T-helper 17 cell (primary cell): Measurements from ENCODE around the gene RBM47. TPM values are rescaled to one million over a fixed set of nuclear protein-coding genes. Genes with fewer than 3 reads are reported as not detected.
"Not testable (repeated sequence)": the region's sequence is repeated elsewhere in the genome, so short reads cannot be mapped to it uniquely, and the experiment has no call there.

Experiments used
- ATAC-seq: fragments of 150-1000 bp; cut with Tn5 transposase; 2 replicates; pipeline ENCODE4 v1.10.0; 2021; ENCODE audit warnings: mild to moderate bottlenecking, moderate library complexity
- DNase-seq, 3 donors: peaks; one replicate each; pipeline versions ENCODE4 v3.0.0 to v3.0.0-alpha.2; 2020 to 2021
- H3K9me3 ChIP-seq: one replicate; pipeline ENCODE4 v1.7.0; 2013; ENCODE audit warnings: low read length, mild to moderate bottlenecking; ENCODE audit not compliant: control insufficient read depth, poor library complexity, severe bottlenecking
- H3K27ac Mint-ChIP-seq: one replicate; pipeline ENCODE4 v1.8.0; 2022; ENCODE audit warnings: mild to moderate bottlenecking, moderate library complexity, mixed read lengths
- H3K27me3 Mint-ChIP-seq: one replicate; pipeline ENCODE4 v1.8.0; 2022; ENCODE audit warnings: mixed read lengths
- H3K36me3 Mint-ChIP-seq: one replicate; pipeline ENCODE4 v1.8.0; 2022; ENCODE audit warnings: low read depth, mixed read lengths
- H3K4me1 Mint-ChIP-seq: one replicate; pipeline ENCODE4 v1.8.0; 2022; ENCODE audit warnings: mild to moderate bottlenecking, mixed read lengths
- H3K4me3 Mint-ChIP-seq: one replicate; pipeline ENCODE4 v1.8.0; 2022; ENCODE audit warnings: mild to moderate bottlenecking, moderate library complexity, mixed read lengths
- total RNA-seq, 4 donors: library from RNA in 2 of 4; stranded (reverse) in 2 of 4; gene quantifications; one replicate each; pipeline ENCODE4 v1.2.3 and lab custom pipeline; 2022 to 2026

The RBM47 gene
- total RNA-seq, 2 donors from 2014 or later = 0.91 to 3.4 TPM

DNA sequence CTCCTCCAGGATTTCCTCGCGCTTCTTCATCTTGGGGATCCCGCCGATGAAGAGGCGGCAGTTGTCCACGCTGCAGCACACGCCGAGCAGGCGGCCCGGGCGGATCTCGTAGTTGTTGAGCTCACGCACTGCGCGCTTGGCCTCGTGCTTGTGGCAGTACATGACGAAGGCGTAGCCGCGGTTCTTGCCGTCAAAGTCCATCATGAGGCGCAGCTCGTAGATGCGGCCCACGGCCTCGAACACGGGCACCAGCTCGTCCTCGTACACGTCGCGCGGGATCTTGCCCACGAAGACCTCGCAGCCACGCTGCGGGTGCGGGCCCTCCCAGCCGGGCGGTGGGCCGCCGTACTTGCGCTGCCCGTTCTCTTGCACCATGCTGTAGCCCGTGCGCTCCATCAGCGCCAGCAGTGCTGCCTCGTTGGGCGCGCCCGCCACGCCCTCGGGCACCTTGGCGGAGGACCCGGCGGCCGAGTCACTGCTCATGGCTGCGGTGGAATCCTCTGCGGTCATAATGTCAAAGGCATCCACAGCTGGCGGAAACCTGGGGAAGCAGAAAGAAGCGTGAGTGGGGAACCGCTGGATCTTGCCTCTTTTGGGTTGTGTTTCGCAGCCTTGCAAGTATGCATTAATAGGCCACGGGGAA, 191.2 kb downstream of the RBM47 start:
- no peaks in the 10 kb centered on the region for H3K36me3 Mint-ChIP-seq
- H3K27me3 Mint-ChIP-seq = peaks cover 5% of the 10 kb centered on the region
- DNase-seq (no peak), ATAC-seq (no peak)
- H3K4me3 Mint-ChIP-seq = no peak overlapping the region
- no peaks in the 10 kb centered on the region for H3K9me3 ChIP-seq
- no peak overlapping the region for H3K27ac Mint-ChIP-seq
- H3K4me1 Mint-ChIP-seq = peaks cover 15% of the 10 kb centered on the region

GRCh38 chr4:40437741-40438383, 191.8 kb downstream of the RBM47 start:
- H3K4me1 Mint-ChIP-seq = peaks cover 19% of the 10 kb centered on the region
- H3K27me3 Mint-ChIP-seq = peaks cover 5% of the 10 kb centered on the region
- DNase-seq (no peak), ATAC-seq (no peak)
- H3K9me3 ChIP-seq = no peaks in the 10 kb centered on the region
- no peak overlapping the region for H3K4me3 Mint-ChIP-seq
- no peak overlapping the region for H3K27ac Mint-ChIP-seq
- no peaks in the 10 kb centered on the region for H3K36me3 Mint-ChIP-seq

DNA sequence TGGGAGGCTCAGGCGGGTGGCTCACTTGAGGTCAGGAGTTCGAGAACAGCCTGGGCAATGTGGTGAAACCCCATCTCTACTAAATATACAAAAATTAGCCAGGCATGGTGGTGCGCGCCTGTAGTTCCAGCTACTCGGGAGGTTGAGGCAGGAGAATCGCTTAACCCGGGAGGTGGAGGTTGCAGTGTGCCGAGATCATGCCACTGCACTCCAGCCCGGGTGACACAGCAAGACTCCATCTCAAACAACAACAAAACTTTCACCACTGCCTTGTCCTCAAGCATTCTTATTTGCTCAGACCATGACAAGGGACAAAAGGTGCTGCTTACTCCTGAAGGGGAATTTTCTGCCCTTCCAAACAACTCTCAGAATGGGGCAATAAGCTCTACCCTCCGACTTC, 194.4 kb downstream of the RBM47 start:
- not testable (repeated sequence) for H3K27me3 Mint-ChIP-seq, DNase-seq, H3K27ac Mint-ChIP-seq, H3K36me3 Mint-ChIP-seq, ATAC-seq, H3K4me3 Mint-ChIP-seq, H3K9me3 ChIP-seq
- peaks cover 22% of the 10 kb centered on the region for H3K4me1 Mint-ChIP-seq

DNA sequence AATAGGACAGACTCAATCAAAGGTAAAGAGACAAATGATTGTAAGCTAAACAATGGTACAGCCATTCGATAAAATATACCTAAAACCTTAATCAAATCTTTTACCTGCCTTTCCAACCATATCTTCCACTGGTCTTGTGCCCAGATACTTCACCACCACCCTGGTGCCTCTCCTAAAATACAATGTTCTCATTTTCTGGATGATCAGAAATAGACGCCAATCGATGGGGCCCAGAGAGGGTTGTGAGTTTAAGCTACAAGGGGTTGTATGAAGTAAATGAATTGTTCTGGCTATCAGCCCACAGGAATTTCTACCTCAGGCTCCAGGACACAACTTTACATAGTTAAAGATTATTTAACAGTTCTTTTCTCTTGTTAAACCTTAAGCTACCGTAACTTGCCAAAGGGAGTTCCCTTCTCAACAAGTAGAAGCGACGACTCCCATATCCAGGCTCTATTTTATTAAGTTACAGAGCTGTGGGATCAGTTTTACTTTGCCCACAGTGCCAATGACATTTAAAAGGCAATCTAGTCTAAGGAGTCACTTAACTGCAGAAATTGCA, 195.5 kb downstream of the RBM47 start:
- H3K4me3 Mint-ChIP-seq = no peak overlapping the region
- H3K27ac Mint-ChIP-seq = no peak overlapping the region
- H3K4me1 Mint-ChIP-seq = peaks cover 19% of the 10 kb centered on the region
- H3K9me3 ChIP-seq = no peaks in the 10 kb centered on the region
- no peak for DNase-seq
- no peak for ATAC-seq
- no peaks in the 10 kb centered on the region for H3K36me3 Mint-ChIP-seq
- no peaks in the 10 kb centered on the region for H3K27me3 Mint-ChIP-seq

DNA sequence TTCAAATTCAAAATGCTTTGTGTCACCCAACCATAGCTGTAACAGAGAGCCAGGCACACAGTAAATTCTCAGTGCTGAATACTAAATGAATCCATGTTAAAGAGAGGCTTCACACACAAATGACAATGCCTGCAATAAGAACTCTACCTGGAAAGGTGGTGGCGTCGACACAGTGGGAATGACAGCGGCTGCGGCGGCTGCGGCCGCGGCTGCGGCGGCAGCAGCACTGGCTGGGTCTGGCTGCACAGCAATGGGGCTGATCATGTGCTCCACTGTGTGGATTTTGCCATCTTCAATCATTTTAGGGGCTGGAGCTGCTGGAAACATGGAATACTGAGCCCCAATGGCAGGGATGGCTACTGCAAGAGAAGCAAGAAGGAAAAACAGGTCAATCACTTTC, 197.2 kb downstream of the RBM47 start:
- no peak overlapping the region for H3K4me3 Mint-ChIP-seq
- DNase-seq (no peak), ATAC-seq (no peak)
- peak overlapping the region; percentile 75 for H3K27ac Mint-ChIP-seq
- peaks cover 14% of the 10 kb centered on the region for H3K4me1 Mint-ChIP-seq
- H3K9me3 ChIP-seq = no peaks in the 10 kb centered on the region
- H3K27me3 Mint-ChIP-seq = no peaks in the 10 kb centered on the region
- H3K36me3 Mint-ChIP-seq = no peaks in the 10 kb centered on the region

GRCh38 chr4:40427871-40428270, 201.8 kb downstream of the RBM47 start:
- H3K27me3 Mint-ChIP-seq, H3K36me3 Mint-ChIP-seq, H3K9me3 ChIP-seq, H3K4me3 Mint-ChIP-seq, ATAC-seq, DNase-seq, H3K27ac Mint-ChIP-seq, H3K4me1 Mint-ChIP-seq: not testable (repeated sequence)

- ATAC-seq (no peak), DNase-seq (no peak)
- peaks cover 2% of the 10 kb centered on the region for H3K4me1 Mint-ChIP-seq
- H3K36me3 Mint-ChIP-seq = peaks cover 2% of the 10 kb centered on the region
- no peak overlapping the region for H3K27ac Mint-ChIP-seq
- H3K9me3 ChIP-seq = no peaks in the 10 kb centered on the region
- H3K4me3 Mint-ChIP-seq = no peak overlapping the region
- no peaks in the 10 kb centered on the region for H3K27me3 Mint-ChIP-seq
Measured at GRCh38 chr4:40427128-40427527, 202.5 kb downstream of the RBM47 start.

DNA sequence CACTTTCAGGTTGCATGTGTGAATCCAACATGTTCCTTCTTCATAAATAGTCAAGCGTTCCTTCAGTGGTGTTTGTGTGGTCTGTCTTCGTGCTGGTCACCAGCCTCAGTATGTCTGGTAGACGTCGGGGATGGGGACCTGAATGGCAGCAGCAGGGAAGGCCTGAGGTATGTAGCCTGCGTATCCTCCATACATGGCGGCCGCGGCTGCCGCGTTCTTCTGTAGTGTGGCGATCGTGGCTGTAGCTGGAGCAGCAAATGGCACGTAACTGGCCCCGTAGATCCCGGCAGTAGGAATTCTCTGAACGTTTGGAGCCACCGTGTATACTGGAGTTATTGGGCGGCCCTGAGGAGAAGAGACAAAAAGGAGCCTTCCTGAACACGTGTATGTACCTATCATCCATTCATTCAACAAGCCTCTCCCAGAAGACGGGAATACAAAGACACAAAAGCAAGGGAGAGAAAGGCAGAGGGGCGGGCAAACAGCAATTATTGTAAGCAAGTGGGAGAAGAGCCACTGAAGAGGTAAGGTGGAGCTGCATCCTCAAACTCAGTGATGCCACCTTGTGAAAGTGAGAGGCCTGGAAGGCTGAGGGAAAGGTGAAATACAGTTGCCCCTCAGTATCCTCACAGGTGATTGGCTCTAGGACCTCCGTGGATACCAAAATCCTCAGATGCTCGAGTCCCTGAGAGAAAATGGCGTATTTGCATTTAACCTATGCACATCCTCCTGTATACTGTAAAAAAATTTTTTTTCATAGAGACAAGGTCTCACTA, 203.7 kb downstream of the RBM47 start:
- no peak overlapping the region for H3K27ac Mint-ChIP-seq
- no peak overlapping the region for H3K4me3 Mint-ChIP-seq
- no peaks in the 10 kb centered on the region for H3K9me3 ChIP-seq
- H3K27me3 Mint-ChIP-seq = no peaks in the 10 kb centered on the region
- DNase-seq = no peak
- ATAC-seq = no peak
- peaks cover 2% of the 10 kb centered on the region for H3K36me3 Mint-ChIP-seq
- peaks cover 2% of the 10 kb centered on the region for H3K4me1 Mint-ChIP-seq

- H3K36me3 Mint-ChIP-seq = peaks cover 2% of the 10 kb centered on the region
- H3K9me3 ChIP-seq = no peaks in the 10 kb centered on the region
- ATAC-seq = no peak
- no peak for DNase-seq
- no peak overlapping the region for H3K4me3 Mint-ChIP-seq
- peaks cover 2% of the 10 kb centered on the region for H3K4me1 Mint-ChIP-seq
- no peaks in the 10 kb centered on the region for H3K27me3 Mint-ChIP-seq
- no peak overlapping the region for H3K27ac Mint-ChIP-seq
Measured at GRCh38 chr4:40423735-40424134, 205.9 kb downstream of the RBM47 start.

DNA sequence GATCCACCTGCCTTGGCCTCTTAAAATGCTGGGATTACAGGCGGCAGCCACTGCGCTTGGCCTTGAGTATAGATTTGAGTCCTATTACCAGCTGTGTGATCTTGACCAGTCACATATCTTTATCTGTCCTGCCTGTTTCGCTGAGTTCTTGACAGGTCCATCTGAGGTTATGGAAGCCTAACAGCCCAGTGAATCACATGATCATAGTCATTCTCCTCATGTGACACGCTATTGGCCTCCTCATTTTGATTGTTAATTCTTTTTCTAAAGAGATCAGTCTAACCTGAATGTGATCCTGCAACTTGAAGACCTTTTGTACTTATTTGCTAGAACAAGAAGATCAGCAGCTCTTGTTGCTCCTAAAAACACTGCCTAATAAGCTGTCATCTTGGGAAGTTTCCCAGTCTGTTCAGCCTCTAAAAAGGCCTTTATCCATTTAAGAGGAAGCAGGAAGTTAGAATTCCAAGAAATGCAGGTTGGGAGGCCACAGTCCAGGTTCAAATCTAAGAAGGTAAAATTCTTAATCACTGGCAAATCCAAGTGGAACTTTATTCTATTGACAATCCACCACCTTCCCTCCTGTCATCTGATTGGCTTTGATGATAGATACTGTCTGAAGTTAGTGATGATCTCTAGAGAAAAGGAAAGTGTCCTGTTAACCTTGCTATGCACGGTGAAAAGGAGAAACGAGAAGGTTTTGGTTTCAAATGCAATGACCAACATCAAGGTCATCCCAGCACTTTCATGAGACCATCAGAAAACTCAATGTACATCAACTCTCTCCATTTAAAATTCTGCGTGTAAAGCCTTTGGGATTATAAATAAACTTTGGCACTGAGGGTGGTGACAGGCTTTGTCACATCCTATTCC, 207.6 kb downstream of the RBM47 start:
- Mint-ChIP-seq H3K27ac (no peak overlapping the region), H3K27me3 (no peaks in the 10 kb centered on the region), H3K4me1 (peaks cover 2% of the 10 kb centered on the region), H3K36me3 (peaks cover 2% of the 10 kb centered on the region), H3K4me3 (no peak overlapping the region)
- no peaks in the 10 kb centered on the region for H3K9me3 ChIP-seq
- DNase-seq (no peak), ATAC-seq (no peak)

- Mint-ChIP-seq H3K4me3 (no peak overlapping the region), H3K27ac (no peak overlapping the region), H3K27me3 (no peaks in the 10 kb centered on the region), H3K4me1 (peaks cover 2% of the 10 kb centered on the region), H3K36me3 (peaks cover 5% of the 10 kb centered on the region)
- DNase-seq (no peak), ATAC-seq (no peak)
- H3K9me3 ChIP-seq = no peaks in the 10 kb centered on the region
Measured at GRCh38 chr4:40419231-40419912, 210.3 kb downstream of the RBM47 start.

- DNase-seq (no peak), ATAC-seq (no peak)
- Mint-ChIP-seq H3K27ac (no peak overlapping the region), H3K4me1 (peaks cover 4% of the 10 kb centered on the region), H3K27me3 (no peaks in the 10 kb centered on the region), H3K36me3 (peaks cover 4% of the 10 kb centered on the region), H3K4me3 (no peak overlapping the region)
- H3K9me3 ChIP-seq = no peaks in the 10 kb centered on the region
Measured at GRCh38 chr4:40418430-40419230, 211.0 kb downstream of the RBM47 start.
